Measurements from ENCODE around the gene BSDC1. TPM values are rescaled to one million over a fixed set of nuclear protein-coding genes. Genes with fewer than 3 reads are reported as not detected.
"Not testable (repeated sequence)": the region's sequence is repeated elsewhere in the genome, so short reads cannot be mapped to it uniquely, and the experiment has no call there.

Gene BSDC1
- total RNA-seq, 2 donors from 2014 or later = 47.1 to 49.7 TPM

DNA sequence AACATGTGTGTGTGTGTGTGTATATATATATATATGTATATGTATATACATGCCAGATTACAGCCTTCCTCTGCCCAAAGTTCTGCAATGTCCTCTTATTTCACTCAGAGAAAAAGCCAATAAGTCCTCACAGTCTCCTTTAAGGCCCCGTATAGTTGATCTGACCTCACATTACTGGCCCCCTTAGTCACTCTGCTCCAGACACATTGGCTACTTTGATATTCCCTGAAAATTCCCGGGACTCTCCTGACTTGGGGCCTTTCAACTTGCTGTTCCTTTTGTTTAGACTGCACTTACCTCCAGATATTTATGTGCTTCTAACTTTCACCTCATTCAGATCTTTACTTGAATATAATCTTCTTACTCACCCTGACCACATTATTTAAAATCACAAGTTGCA is 4.2 kb upstream of the BSDC1 start:
- H3K4me1 ChIP-seq = peaks cover 0 to 12% of the 10 kb centered on the region in 2 donors
- H3K27ac ChIP-seq = no peak overlapping the region
- H3K27me3 ChIP-seq = no peaks in the 10 kb centered on the region
- no peaks in the 10 kb centered on the region for H3K9me3 ChIP-seq
- TF ChIP-seq, protein P1, sequence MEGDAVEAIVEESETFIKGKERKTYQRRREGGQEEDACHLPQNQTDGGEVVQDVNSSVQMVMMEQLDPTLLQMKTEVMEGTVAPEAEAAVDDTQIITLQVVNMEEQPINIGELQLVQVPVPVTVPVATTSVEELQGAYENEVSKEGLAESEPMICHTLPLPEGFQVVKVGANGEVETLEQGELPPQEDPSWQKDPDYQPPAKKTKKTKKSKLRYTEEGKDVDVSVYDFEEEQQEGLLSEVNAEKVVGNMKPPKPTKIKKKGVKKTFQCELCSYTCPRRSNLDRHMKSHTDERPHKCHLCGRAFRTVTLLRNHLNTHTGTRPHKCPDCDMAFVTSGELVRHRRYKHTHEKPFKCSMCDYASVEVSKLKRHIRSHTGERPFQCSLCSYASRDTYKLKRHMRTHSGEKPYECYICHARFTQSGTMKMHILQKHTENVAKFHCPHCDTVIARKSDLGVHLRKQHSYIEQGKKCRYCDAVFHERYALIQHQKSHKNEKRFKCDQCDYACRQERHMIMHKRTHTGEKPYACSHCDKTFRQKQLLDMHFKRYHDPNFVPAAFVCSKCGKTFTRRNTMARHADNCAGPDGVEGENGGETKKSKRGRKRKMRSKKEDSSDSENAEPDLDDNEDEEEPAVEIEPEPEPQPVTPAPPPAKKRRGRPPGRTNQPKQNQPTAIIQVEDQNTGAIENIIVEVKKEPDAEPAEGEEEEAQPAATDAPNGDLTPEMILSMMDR (IDR thresholded peaks at IDR 0.05) = no peak
- DNase-seq (ENCODE audit: low spot score) = no peak
- no peak overlapping the region for H3K4me3 ChIP-seq
- H3K36me3 ChIP-seq = no peaks in the 10 kb centered on the region

DNA sequence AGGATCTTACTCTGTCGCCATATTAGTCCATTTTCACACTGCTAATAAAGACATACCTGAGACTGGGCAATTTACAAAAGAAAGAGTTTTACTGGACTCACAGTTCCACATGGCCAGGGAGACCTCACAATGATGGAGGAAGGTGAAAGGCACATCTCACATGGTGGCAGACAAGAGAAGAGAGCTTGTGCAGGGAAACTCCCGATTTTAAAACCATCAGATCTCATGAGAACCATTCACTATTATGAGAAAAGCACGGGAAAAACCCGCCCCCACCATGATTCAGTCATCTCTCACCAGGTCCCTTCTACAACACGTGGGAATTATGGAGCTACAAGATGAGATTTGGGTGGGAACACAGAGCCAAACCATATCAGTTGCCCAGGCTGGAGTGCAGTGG is 2.3 kb upstream of the BSDC1 start:
- H3K36me3 ChIP-seq; H3K4me3 ChIP-seq; H3K27ac ChIP-seq; H3K9me3 ChIP-seq; DNase-seq (ENCODE audit: low spot score); H3K27me3 ChIP-seq: not testable (repeated sequence)
- peaks cover 0 to 31% of the 10 kb centered on the region in 2 donors for H3K4me1 ChIP-seq

DNA sequence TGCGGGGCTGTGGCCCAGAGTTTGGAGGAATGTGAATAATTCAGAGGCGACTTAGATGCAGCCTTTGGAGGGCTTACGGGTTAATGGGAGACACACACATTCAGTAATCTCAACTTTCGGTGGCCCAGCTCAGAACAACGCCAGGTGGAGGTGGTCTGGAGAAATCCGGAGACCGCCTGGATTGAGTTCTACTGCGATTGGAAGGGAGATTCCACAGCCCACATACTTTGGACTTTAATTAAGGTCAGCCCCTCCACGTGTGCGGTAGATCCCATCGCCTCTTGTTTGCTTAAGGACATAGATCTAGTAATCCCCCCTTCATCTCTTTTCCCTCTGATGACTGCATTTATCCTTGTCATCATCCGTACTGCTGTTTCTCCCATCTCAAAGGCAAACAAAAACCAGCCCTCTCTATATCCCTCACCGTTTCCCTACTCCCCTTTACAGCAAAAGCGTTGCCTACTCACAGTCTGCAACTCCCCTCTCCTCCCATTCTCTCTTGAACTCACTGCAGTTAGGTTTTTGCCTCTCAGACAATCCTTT is 720 bp upstream of the BSDC1 start:
- Histone ChIP-seq H3K27ac (peak overlapping the region; percentile 91 to 96), H3K36me3 (peaks cover 22% of the 10 kb centered on the region), H3K4me3 (peak overlapping the region; percentile 57 to 83), H3K9me3 (no peaks in the 10 kb centered on the region), H3K27me3 (no peaks in the 10 kb centered on the region), H3K4me1 (peaks cover 0 to 40% of the 10 kb centered on the region in 2 donors)
- no peak for DNase-seq (ENCODE audit: low spot score)
- TF ChIP-seq, protein P1 (IDR thresholded peaks at IDR 0.05) = no peak

DNA sequence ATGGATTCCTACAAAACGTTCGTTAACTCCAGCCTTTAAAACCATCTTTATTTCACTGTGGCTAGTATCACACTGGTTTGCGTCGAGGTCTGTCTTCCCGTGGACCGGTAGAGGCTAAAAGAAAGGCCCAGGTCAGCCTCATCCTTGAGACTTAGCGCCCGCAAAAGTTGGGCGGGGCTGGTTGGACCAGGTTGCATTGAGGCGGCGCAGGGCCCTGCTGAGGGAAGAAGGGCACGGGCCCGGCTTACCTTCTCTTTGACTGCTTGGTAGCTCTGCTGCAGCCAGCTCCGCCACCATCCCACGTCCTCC is 455 bp downstream of the BSDC1 start:
- no peak for DNase-seq (ENCODE audit: low spot score)
- Histone ChIP-seq H3K27ac (peak overlapping the region; percentile 91 to 96), H3K9me3 (no peaks in the 10 kb centered on the region), H3K27me3 (no peaks in the 10 kb centered on the region), H3K4me3 (peak overlapping the region; percentile 57 to 83), H3K36me3 (peaks cover 33% of the 10 kb centered on the region), H3K4me1 (peaks cover 0 to 40% of the 10 kb centered on the region in 2 donors)
- TF ChIP-seq, protein P1 (IDR thresholded peaks at IDR 0.05) = no peak

DNA sequence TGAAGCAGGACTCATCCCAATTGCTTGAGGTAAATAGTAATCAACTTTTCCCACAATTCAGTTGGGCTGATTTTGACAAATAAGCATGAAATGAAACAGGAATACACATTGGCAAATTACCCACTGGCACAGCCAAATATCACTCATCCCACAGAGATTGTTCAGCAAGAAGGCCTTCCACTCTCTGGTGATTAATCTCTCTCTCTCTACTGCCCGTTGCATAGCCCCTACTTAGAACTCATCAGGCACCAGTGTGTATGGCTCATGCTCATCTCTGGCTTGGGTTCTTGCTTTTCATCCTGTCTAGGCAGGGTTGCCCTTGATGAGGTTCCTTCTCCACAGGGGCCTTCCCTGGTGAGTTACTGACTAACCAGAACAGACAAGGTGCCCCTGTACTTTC is 1.1 kb downstream of the BSDC1 start:
- no peaks in the 10 kb centered on the region for H3K9me3 ChIP-seq
- H3K27ac ChIP-seq = peak overlapping the region in 1 of 2 donors; percentile 91
- H3K36me3 ChIP-seq = peaks cover 37% of the 10 kb centered on the region
- H3K4me1 ChIP-seq = peaks cover 0 to 40% of the 10 kb centered on the region in 2 donors
- no peaks in the 10 kb centered on the region for H3K27me3 ChIP-seq
- H3K4me3 ChIP-seq = peak overlapping the region; percentile 57 to 83
- no peak for DNase-seq (ENCODE audit: low spot score)
- TF ChIP-seq, protein P1 (IDR thresholded peaks at IDR 0.05) = no peak

DNA sequence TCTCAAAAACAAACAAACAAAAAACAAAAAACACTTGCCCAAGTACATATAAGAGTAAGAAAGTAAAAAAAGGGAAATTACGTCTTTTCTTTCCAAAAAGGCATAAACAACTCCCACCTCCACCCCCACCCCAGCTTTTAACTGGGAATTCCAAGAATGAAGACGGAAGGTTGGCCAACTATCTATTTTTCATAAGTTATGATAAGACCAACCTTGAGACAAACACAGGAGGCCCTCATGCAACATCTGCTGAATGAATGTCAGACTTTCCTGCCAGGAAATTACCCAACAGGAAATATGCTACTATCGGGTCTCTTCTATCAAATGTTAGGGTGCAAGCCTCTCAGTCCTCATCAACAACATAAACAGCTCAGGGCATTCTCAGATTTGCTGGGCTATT is 1.9 kb downstream of the BSDC1 start:
- TF ChIP-seq, protein P1 (IDR thresholded peaks at IDR 0.05) = no peak
- DNase-seq (ENCODE audit: low spot score) = no peak
- Histone ChIP-seq H3K4me1 (peaks cover 0 to 40% of the 10 kb centered on the region in 2 donors), H3K27me3 (no peaks in the 10 kb centered on the region), H3K36me3 (peaks cover 43% of the 10 kb centered on the region), H3K27ac (no peak overlapping the region), H3K9me3 (no peaks in the 10 kb centered on the region), H3K4me3 (no peak overlapping the region)

All from right atrium auricular region (tissue), 2 donors.